ENCODE results near the gene FOXP1. TPM values are rescaled to one million over a fixed set of nuclear protein-coding genes. Genes with fewer than 3 reads are reported as not detected.

Gene FOXP1
- total and polyA plus RNA-seq, 2 of the 13 experiments (the other 11 are each of a cell fraction or from before 2014, with no cell fraction given) = 40.4 to 59.0 TPM

DNA sequence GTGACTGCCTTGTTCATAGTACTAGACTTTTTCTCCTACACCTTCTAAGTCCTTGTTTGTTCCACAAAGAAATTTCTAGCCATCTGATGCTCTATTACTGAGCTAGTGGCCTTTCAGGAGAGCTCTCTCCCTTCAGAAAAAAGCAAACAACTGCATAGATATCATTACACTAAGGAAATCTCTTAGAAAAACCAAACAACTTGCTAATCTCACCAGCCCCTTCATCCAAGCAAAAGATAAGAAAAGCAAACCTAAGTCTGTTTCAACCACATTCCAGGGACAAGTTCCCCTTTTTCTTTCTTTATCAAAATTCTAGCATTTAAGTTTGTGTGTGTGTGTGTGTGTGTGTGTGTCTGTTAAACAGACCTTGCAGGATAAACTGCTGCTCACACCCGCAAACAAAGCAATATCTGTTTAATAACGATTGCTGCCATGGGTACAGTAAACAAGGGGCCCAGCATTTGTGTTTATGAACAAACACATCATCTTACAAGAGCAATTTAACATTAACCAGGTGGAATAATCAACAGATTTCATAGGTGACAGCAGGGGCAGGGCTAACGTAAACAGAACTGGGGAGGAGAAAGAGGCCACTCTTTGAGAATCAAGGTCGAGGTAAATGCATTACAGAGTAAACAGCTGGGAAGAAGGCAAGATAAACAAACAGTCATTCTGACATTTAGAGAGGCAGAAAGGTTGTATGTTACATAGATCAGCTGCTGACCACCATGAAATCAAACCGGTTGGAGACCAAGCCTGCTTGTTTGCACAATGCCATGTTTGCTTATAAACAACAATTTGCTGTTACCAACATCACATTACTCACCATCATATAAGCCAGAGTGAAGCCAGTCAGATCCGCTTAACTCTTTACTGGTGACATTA, 375.1 kb downstream of the FOXP1 start (continued):
- TF ChIP-seq, protein P1, sequence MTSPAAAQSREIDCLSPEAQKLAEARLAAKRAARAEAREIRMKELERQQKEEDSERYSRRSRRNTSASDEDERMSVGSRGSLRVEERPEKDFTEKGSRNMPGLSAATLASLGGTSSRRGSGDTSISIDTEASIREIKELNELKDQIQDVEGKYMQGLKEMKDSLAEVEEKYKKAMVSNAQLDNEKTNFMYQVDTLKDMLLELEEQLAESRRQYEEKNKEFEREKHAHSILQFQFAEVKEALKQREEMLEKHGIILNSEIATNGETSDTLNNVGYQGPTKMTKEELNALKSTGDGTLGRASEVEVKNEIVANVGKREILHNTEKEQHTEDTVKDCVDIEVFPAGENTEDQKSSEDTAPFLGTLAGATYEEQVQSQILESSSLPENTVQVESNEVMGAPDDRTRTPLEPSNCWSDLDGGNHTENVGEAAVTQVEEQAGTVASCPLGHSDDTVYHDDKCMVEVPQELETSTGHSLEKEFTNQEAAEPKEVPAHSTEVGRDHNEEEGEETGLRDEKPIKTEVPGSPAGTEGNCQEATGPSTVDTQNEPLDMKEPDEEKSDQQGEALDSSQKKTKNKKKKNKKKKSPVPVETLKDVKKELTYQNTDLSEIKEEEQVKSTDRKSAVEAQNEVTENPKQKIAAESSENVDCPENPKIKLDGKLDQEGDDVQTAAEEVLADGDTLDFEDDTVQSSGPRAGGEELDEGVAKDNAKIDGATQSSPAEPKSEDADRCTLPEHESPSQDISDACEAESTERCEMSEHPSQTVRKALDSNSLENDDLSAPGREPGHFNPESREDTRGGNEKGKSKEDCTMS (CRISPR knock-in tag; conservative IDR thresholded peaks at IDR 0.05) = no peak
- TF ChIP-seq SMARCE1 (IDR thresholded peaks at IDR 0.05; ENCODE audit: borderline replicate concordance) (no peak), ZNF772 (CRISPR knock-in tag; IDR thresholded peaks at IDR 0.05) (peak; percentile 70), ZNF589 (CRISPR knock-in tag; conservative IDR thresholded peaks at IDR 0.05) (peak; percentile 82; the same call in 1 of the 2 replicates), ZFX (CRISPR knock-in tag; IDR thresholded peaks at IDR 0.05; ENCODE audit: low read depth) (peak; percentile 25; the same call in 1 of the 2 replicates), RBAK (CRISPR knock-in tag; IDR thresholded peaks at IDR 0.05) (no peak), BRD4 (CRISPR knock-in tag; IDR thresholded peaks at IDR 0.05) (no peak), GATA4 (IDR thresholded peaks at IDR 0.05; ENCODE audit: borderline replicate concordance, low read depth) (peak; percentile 99), ZNF337 (CRISPR knock-in tag; IDR thresholded peaks at IDR 0.05; ENCODE audit: borderline replicate concordance, low read depth) (no peak), SUZ12 (IDR thresholded peaks at IDR 0.05; ENCODE audit: low read depth, low read length) (no peak), ZNF577 (CRISPR knock-in tag; IDR thresholded peaks at IDR 0.05; ENCODE audit: borderline replicate concordance, low read depth) (no peak), ATF7 (IDR thresholded peaks at IDR 0.05) (peak; percentile 55; the same call in 1 of the 2 replicates), ATF7 (CRISPR knock-in tag; IDR thresholded peaks at IDR 0.05) (no peak; the same call in 1 of the 2 replicates), FLYWCH1 (CRISPR knock-in tag; IDR thresholded peaks at IDR 0.05) (no peak)
- TF ChIP-seq, protein P2, sequence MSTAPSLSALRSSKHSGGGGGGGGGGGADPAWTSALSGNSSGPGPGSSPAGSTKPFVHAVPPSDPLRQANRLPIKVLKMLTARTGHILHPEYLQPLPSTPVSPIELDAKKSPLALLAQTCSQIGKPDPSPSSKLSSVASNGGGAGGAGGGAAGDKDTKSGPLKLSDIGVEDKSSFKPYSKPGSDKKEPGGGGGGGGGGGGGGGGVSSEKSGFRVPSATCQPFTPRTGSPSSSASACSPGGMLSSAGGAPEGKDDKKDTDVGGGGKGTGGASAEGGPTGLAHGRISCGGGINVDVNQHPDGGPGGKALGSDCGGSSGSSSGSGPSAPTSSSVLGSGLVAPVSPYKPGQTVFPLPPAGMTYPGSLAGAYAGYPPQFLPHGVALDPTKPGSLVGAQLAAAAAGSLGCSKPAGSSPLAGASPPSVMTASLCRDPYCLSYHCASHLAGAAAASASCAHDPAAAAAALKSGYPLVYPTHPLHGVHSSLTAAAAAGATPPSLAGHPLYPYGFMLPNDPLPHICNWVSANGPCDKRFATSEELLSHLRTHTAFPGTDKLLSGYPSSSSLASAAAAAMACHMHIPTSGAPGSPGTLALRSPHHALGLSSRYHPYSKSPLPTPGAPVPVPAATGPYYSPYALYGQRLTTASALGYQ (CRISPR knock-in tag; IDR thresholded peaks at IDR 0.05) = peak; percentile 94
- TF ChIP-seq, protein P3, sequence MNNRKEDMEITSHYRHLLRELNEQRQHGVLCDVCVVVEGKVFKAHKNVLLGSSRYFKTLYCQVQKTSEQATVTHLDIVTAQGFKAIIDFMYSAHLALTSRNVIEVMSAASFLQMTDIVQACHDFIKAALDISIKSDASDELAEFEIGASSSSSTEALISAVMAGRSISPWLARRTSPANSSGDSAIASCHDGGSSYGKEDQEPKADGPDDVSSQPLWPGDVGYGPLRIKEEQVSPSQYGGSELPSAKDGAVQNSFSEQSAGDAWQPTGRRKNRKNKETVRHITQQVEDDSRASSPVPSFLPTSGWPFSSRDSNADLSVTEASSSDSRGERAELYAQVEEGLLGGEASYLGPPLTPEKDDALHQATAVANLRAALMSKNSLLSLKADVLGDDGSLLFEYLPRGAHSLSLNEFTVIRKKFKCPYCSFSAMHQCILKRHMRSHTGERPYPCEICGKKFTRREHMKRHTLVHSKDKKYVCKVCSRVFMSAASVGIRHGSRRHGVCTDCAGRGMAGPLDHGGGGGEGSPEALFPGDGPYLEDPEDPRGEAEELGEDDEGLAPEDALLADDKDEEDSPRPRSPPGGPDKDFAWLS (CRISPR knock-in tag; IDR thresholded peaks at IDR 0.05; ENCODE audit: borderline replicate concordance) = 0 out of 2 replicates have a peak, but pooled peaks have one; percentile 39
- TF ChIP-seq, protein P4, sequence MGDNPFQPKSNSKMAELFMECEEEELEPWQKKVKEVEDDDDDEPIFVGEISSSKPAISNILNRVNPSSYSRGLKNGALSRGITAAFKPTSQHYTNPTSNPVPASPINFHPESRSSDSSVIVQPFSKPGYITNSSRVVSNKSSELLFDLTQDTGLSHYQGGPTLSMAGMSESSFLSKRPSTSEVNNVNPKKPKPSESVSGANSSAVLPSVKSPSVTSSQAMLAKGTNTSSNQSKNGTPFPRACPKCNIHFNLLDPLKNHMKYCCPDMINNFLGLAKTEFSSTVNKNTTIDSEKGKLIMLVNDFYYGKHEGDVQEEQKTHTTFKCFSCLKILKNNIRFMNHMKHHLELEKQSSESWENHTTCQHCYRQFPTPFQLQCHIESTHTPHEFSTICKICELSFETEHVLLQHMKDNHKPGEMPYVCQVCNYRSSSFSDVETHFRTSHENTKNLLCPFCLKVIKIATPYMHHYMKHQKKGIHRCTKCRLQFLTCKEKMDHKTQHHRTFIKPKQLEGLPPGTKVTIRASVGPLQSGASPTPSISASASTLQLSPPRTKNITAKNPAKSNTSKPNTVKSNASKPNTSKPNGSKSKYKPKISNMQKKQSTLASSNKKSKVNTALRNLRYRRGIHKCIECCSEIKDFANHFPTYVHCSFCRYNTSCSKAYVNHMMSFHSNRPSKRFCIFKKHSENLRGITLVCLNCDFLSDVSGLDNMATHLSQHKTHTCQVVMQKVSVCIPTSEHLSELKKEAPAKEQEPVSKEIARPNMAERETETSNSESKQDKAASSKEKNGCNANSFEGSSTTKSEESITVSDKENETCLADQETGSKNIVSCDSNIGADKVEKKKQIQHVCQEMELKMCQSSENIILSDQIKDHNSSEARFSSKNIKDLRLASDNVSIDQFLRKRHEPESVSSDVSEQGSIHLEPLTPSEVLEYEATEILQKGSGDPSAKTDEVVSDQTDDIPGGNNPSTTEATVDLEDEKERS (CRISPR knock-in tag; IDR thresholded peaks at IDR 0.05) = no peak
- TF ChIP-seq, protein P5, sequence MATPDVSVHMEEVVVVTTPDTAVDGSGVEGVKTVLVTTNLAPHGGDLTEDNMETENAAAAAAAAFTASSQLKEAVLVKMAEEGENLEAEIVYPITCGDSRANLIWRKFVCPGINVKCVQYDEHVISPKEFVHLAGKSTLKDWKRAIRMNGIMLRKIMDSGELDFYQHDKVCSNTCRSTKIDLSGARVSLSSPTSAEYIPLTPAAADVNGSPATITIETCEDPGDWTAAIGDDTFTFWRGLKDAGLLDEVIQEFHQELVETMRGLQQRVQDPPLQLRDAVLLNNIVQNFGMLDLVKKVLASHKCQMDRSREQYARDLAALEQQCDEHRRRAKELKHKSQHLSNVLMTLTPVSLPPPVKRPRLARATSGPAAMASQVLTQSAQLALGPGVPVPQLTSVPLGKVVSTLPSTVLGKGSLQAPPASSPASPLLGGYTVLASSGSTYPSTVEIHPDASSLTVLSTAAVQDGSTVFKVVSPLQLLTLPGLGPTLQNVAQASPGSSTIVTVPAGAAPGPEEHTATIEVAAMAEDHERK (CRISPR knock-in tag; IDR thresholded peaks at IDR 0.05; ENCODE audit: low read depth) = no peak
